Measurements from ENCODE around the gene PELI3.

The PELI3 gene

GRCh38 chr11:66421492-66422205 is 45.1 kb upstream of the PELI3 start:
- DNase-seq (peak; percentile 89), ATAC-seq (ENCODE audit: insufficient read depth, low read depth) (peak; percentile 84)
- no peak overlapping the region for H2AFZ ChIP-seq (ENCODE audit: low read depth, low read length)
- H3K4me3 ChIP-seq (ENCODE audit: low read depth in 1 of 2, low read length in 2 of 2) = no peak overlapping the region
- no peak overlapping the region for H3K4me2 ChIP-seq (ENCODE audit: insufficient read depth, low read length)
- TF ChIP-seq EZH2 (IDR thresholded peaks at IDR 0.05; ENCODE audit: borderline replicate concordance, low read depth, low read length, severe bottlenecking) (no peak), CTCF (IDR thresholded peaks at IDR 0.05; ENCODE audit: borderline replicate concordance, extremely low read depth, low read length, poor library complexity, severe bottlenecking) (no peak)
- no peak overlapping the region for H3K27ac ChIP-seq (ENCODE audit: low read length)
- no peaks in the 10 kb centered on the region for H3K9me3 ChIP-seq (ENCODE audit: insufficient read depth, low read length, severe bottlenecking)
- H3K36me3 ChIP-seq (ENCODE audit: insufficient read depth, low read length) = no peaks in the 10 kb centered on the region
- H3K9ac ChIP-seq (ENCODE audit: low read depth, low read length) = no peak overlapping the region
- H4K20me1 ChIP-seq (ENCODE audit: insufficient read depth, low read length) = peaks cover 41% of the 10 kb centered on the region
- H3K4me1 ChIP-seq (ENCODE audit: insufficient read depth, low read length) = no peaks in the 10 kb centered on the region
- no peaks in the 10 kb centered on the region for H3K27me3 ChIP-seq (ENCODE audit: insufficient read depth, low read length, poor library complexity)
- no peaks in the 10 kb centered on the region for H3K79me2 ChIP-seq (ENCODE audit: insufficient read depth, low read length)

- H3K9ac ChIP-seq (ENCODE audit: low read depth, low read length) = no peak overlapping the region
- no peak overlapping the region for H3K4me3 ChIP-seq (ENCODE audit: low read depth in 1 of 2, low read length in 2 of 2)
- no peak overlapping the region for H3K4me2 ChIP-seq (ENCODE audit: insufficient read depth, low read length)
- no peaks in the 10 kb centered on the region for H3K36me3 ChIP-seq (ENCODE audit: insufficient read depth, low read length)
- H3K79me2 ChIP-seq (ENCODE audit: insufficient read depth, low read length) = no peaks in the 10 kb centered on the region
- ATAC-seq (ENCODE audit: insufficient read depth, low read depth) (no peak), DNase-seq (no peak)
- no peaks in the 10 kb centered on the region for H3K4me1 ChIP-seq (ENCODE audit: insufficient read depth, low read length)
- no peaks in the 10 kb centered on the region for H3K27me3 ChIP-seq (ENCODE audit: insufficient read depth, low read length, poor library complexity)
- TF ChIP-seq EZH2 (IDR thresholded peaks at IDR 0.05; ENCODE audit: borderline replicate concordance, low read depth, low read length, severe bottlenecking) = no peak
- TF ChIP-seq CTCF (IDR thresholded peaks at IDR 0.05; ENCODE audit: borderline replicate concordance, extremely low read depth, low read length, poor library complexity, severe bottlenecking) = no peak
- no peaks in the 10 kb centered on the region for H3K9me3 ChIP-seq (ENCODE audit: insufficient read depth, low read length, severe bottlenecking)
- no peak overlapping the region for H2AFZ ChIP-seq (ENCODE audit: low read depth, low read length)
- H3K27ac ChIP-seq (ENCODE audit: low read length) = no peak overlapping the region
- peaks cover 23% of the 10 kb centered on the region for H4K20me1 ChIP-seq (ENCODE audit: insufficient read depth, low read length)
Observed at GRCh38 chr11:66426314-66426713, 40.4 kb upstream of the PELI3 start.

GRCh38 chr11:66428933-66429332 is 37.8 kb upstream of the PELI3 start:
- ATAC-seq (ENCODE audit: insufficient read depth, low read depth) = no peak
- no peaks in the 10 kb centered on the region for H3K9me3 ChIP-seq (ENCODE audit: insufficient read depth, low read length, severe bottlenecking)
- no peak overlapping the region for H3K9ac ChIP-seq (ENCODE audit: low read depth, low read length)
- no peaks in the 10 kb centered on the region for H3K4me1 ChIP-seq (ENCODE audit: insufficient read depth, low read length)
- H2AFZ ChIP-seq (ENCODE audit: low read depth, low read length) = no peak overlapping the region
- H3K36me3 ChIP-seq (ENCODE audit: insufficient read depth, low read length) = no peaks in the 10 kb centered on the region
- H3K27ac ChIP-seq (ENCODE audit: low read length) = no peak overlapping the region
- no peaks in the 10 kb centered on the region for H3K79me2 ChIP-seq (ENCODE audit: insufficient read depth, low read length)
- peaks cover 6% of the 10 kb centered on the region; the same call in 1 of the 2 replicates for H4K20me1 ChIP-seq (ENCODE audit: insufficient read depth, low read length)
- H3K4me2 ChIP-seq (ENCODE audit: insufficient read depth, low read length) = no peak overlapping the region
- no peaks in the 10 kb centered on the region for H3K27me3 ChIP-seq (ENCODE audit: insufficient read depth, low read length, poor library complexity)
- TF ChIP-seq EZH2 (IDR thresholded peaks at IDR 0.05; ENCODE audit: borderline replicate concordance, low read depth, low read length, severe bottlenecking) (no peak), CTCF (IDR thresholded peaks at IDR 0.05; ENCODE audit: borderline replicate concordance, extremely low read depth, low read length, poor library complexity, severe bottlenecking) (no peak)
- DNase-seq = no peak
- no peak overlapping the region for H3K4me3 ChIP-seq (ENCODE audit: low read depth in 1 of 2, low read length in 2 of 2)

All from DND-41 (cell line).